Esophagus mucosa (tissue), 1 donor: Measurements from ENCODE around the gene C10orf95. TPM values are rescaled to one million over a fixed set of nuclear protein-coding genes. Genes with fewer than 3 reads are reported as not detected.
"Not testable (repeated sequence)": the region's sequence is repeated elsewhere in the genome, so short reads cannot be mapped to it uniquely, and the experiment has no call there.

Source experiments
- ATAC-seq: fragments of 200-7000 bp; cut with Tn5 transposase; one replicate; pipeline ENCODE4 v1.9.1; 2020
- total RNA-seq: library from RNA; stranded (reverse); gene quantifications from one replicate; pipeline ENCODE4 v1.2.4, GENCODE V29; 2023
- donor health status: DM: yes; HTN: yes; CAD: no.

C10orf95 gene
- 1.6 TPM for total RNA-seq

GRCh38 chr10:102451105-102451969 is at the start of gene C10orf95:
Gene C10orf95, minus strand, starts transcription at chr10:102451543. Its CDS starts 450 bp downstream, at chr10:102451093.
- peak; percentile 69 for ATAC-seq

- not testable (repeated sequence) for ATAC-seq
These were observed 49.3 kb upstream of the C10orf95 start for GRCh38 chr10:102500686-102501085.

- no peak for ATAC-seq
These were observed 48.0 kb upstream of the C10orf95 start for GRCh38 chr10:102499356-102499755.

- no peak for ATAC-seq
These were observed 46.2 kb upstream of the C10orf95 start for GRCh38 chr10:102497545-102497944.

- peak; percentile 82 for ATAC-seq
These were observed 42.4 kb upstream of the C10orf95 start for GRCh38 chr10:102493771-102494170.

GRCh38 chr10:102492983-102493382 is 41.6 kb upstream of the C10orf95 start:
- peak; percentile 75 for ATAC-seq

- no peak for ATAC-seq
These were observed 41.1 kb upstream of the C10orf95 start for GRCh38 chr10:102492344-102492939.

GRCh38 chr10:102491136-102491535 is 39.8 kb upstream of the C10orf95 start:
- no peak for ATAC-seq

GRCh38 chr10:102485093-102485784 is 33.9 kb upstream of the C10orf95 start:
- no peak for ATAC-seq

- ATAC-seq, result no peak
These were observed 32.7 kb upstream of the C10orf95 start for GRCh38 chr10:102484021-102484420.

GRCh38 chr10:102480396-102480795 is 29.1 kb upstream of the C10orf95 start:
- no peak for ATAC-seq

- no peak for ATAC-seq
These were observed 28.3 kb upstream of the C10orf95 start for GRCh38 chr10:102479651-102480050.

GRCh38 chr10:102476466-102477141 is 25.3 kb upstream of the C10orf95 start:
- no peak for ATAC-seq

- no peak for ATAC-seq
These were observed 24.2 kb upstream of the C10orf95 start for GRCh38 chr10:102475451-102476040.

GRCh38 chr10:102473445-102474331 is 22.3 kb upstream of the C10orf95 start:
- no peak for ATAC-seq

GRCh38 chr10:102470579-102471546 is 19.5 kb upstream of the C10orf95 start:
- no peak for ATAC-seq

GRCh38 chr10:102468683-102469082 is 17.3 kb upstream of the C10orf95 start:
- ATAC-seq, result no peak

- no peak for ATAC-seq
These were observed 16.7 kb upstream of the C10orf95 start for GRCh38 chr10:102467971-102468438.

GRCh38 chr10:102467318-102467717 is 16.0 kb upstream of the C10orf95 start:
- no peak for ATAC-seq

GRCh38 chr10:102465466-102465865 is 14.1 kb upstream of the C10orf95 start:
- ATAC-seq, result no peak
